SJSA1 (cell line): ENCODE data around the gene PLA2G2C. TPM values are rescaled to one million over a fixed set of nuclear protein-coding genes. Genes with fewer than 3 reads are reported as not detected.
"Not testable (repeated sequence)": the region's sequence is repeated elsewhere in the genome, so short reads cannot be mapped to it uniquely, and the experiment has no call there.

ENCODE experiments used
- DNase-seq, 2 experiments: peaks; one replicate each; pipeline ENCODE4 v3.0.0-alpha.2; 2015 to 2020; ENCODE audit warnings: low spot score in 2 of 2, low read depth in 1 of 2
- H3K27ac ChIP-seq: fragments of 250-450 bp; sonication (Bioruptor Pico); 2 replicates; pipeline ENCODE4 v1.5.1; 2020; ENCODE audit warnings: mild to moderate bottlenecking, moderate library complexity
- H3K27me3 ChIP-seq: fragments of 250-450 bp; sonication (Bioruptor Pico); replicated peaks from 2 replicates; pipeline ENCODE4 v1.5.1; 2020; ENCODE audit warnings: mild to moderate bottlenecking, moderate library complexity
- H3K36me3 ChIP-seq: fragments of 250-450 bp; sonication (Bioruptor Pico); 2 replicates; pipeline ENCODE4 v1.5.1; 2020; ENCODE audit warnings: mild to moderate bottlenecking
- H3K4me1 ChIP-seq: fragments of 250-450 bp; sonication (Bioruptor Pico); replicated peaks from 2 replicates; pipeline ENCODE4 v1.6.1; 2021; ENCODE audit warnings: mild to moderate bottlenecking
- H3K4me3 ChIP-seq: fragments of 250-450 bp; sonication (Bioruptor Pico); 2 replicates; pipeline ENCODE4 v1.5.1; 2020; ENCODE audit warnings: mild to moderate bottlenecking
- H3K9me3 ChIP-seq: fragments of 250-450 bp; sonication (Bioruptor Pico); replicated peaks from 2 replicates; pipeline ENCODE4 v1.5.1; 2020; ENCODE audit warnings: mild to moderate bottlenecking
- total RNA-seq: library from RNA; depleted of rRNA; stranded (reverse); fragments of >200 nt; shearing (Covaris generic); gene quantifications from 2 replicates; pipeline ENCODE4 v1.2.3, GENCODE V29; 2014; rRNA removed

PLA2G2C gene, protein sequence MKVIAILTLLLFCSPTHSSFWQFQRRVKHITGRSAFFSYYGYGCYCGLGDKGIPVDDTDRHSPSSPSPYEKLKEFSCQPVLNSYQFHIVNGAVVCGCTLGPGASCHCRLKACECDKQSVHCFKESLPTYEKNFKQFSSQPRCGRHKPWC
- total RNA-seq = not detected in 2 replicates

DNA sequence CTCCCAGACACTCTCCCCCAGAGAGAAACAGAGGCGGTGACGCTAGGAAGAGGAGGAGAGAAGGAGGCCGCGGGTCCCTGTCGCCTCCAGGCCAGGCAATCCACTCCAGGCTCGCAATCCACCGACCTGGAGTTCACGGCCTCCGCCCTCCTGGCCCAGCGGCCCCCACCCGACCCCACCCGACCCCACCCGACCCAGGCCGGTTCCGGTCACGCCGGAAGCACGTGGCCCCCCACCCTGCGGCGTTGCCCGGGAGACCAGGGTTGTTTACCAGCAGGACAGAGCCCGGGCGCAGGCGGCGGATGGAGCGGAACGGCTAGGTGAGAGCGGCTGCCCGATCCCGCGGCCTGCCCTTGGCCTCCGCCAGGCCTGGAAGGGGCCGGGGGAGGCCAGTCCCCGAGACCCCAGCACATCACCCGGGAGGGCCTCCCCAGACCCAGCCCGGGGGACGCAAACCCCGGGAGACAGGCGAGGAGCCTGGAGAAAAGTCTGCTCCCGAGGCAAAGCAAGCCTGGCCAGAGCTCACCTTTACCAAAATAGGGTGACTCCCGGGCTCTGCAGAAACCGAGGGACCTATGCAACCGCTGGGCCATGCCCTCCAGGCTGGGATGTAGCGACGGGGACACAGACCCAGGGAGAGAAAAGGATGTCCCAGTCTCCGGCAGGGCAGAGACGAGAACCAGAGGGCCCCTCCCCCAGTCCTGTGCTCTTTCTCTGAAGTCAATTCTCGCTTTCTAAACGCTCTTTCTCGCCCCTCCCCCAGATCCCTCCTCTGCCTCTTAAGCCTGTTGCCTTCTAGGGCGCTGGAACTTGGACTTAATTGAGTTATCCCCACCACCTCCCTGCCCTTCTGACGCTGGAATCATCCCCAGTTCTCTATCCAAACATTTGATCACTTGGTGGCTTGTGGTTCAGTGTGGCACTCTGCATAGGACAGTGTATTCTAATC is at the start of gene PLA2G2C, which contains the start of gene UBXN10:
PLA2G2C (minus strand) TSS at position 685 of the 949 bp plus-strand sequence. CDS start 9,155 bp downstream, outside the sequence.
UBXN10 (plus strand) TSS at position 263 of the 949 bp plus-strand sequence. CDS start 4,466 bp downstream, outside the sequence.
- Histone ChIP-seq H3K4me1 (no peaks in the 10 kb centered on the region), H3K27me3 (peaks cover 60% of the 10 kb centered on the region), H3K36me3 (no peaks in the 10 kb centered on the region), H3K4me3 (no peak within 1 kb of the TSS), H3K27ac (no peak within 1 kb of the TSS), H3K9me3 (no peaks in the 10 kb centered on the region)
- DNase-seq = no peak

DNA sequence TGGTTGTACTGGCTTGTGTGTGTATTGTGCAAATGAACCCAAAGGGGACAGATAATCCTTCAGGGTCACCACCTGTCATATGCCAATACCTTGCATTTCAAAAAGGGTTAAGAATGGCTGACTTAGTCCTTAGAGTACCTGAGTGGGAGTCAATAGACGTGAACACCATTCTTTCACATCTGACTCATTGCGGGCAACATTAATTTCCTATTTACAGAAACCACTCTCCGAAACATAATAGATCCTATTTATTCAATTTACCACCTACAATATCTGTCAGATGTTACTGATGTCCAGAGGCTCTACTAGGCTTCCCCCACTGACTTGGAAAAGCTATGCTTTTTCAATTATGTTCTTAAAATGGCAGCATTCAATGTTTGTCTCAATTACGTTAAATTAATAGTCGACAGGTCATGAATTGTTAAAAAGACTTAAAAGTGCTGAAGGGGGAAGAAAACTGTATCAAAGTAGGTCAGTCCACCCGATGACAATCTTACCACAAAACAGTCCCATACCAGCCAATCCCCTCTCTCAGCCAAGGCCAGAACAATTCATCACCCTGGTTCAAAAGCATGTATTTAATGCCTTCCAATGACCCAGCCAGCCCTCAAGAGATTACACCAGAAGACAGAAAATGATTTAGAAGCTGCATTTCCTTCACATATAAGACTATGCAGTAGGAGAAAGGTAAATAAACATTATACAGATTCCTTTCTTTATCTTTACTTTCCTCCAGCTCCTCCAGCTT is 48.6 kb upstream of the PLA2G2C start:
- Histone ChIP-seq H3K27me3 (no peaks in the 10 kb centered on the region), H3K4me3 (no peak overlapping the region), H3K4me1 (no peaks in the 10 kb centered on the region), H3K36me3 (no peaks in the 10 kb centered on the region), H3K27ac (no peak overlapping the region), H3K9me3 (no peaks in the 10 kb centered on the region)
- no peak for DNase-seq

DNA sequence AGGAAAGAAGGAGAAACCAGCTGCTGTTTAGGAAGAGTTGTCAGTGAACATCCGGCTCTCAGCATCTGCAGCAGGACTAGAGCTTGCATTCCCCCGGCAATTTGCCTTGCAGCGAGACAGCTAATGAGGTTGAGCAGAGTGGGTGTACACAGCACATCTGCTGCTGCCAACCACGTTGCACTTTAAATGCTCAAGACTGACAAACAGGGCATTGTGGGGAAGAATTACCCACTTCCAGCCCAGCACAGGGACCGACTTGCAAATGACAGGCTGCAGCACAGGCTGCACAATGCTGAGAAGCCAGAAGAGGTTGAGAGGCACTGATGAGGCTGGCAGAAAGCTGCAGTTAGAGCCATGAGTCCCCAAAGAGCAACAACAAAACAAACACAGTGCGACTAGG is 47.5 kb upstream of the PLA2G2C start:
- no peaks in the 10 kb centered on the region for H3K9me3 ChIP-seq
- no peaks in the 10 kb centered on the region for H3K27me3 ChIP-seq
- DNase-seq = no peak
- no peaks in the 10 kb centered on the region for H3K36me3 ChIP-seq
- no peak overlapping the region for H3K27ac ChIP-seq
- no peak overlapping the region for H3K4me3 ChIP-seq
- no peaks in the 10 kb centered on the region for H3K4me1 ChIP-seq

DNA sequence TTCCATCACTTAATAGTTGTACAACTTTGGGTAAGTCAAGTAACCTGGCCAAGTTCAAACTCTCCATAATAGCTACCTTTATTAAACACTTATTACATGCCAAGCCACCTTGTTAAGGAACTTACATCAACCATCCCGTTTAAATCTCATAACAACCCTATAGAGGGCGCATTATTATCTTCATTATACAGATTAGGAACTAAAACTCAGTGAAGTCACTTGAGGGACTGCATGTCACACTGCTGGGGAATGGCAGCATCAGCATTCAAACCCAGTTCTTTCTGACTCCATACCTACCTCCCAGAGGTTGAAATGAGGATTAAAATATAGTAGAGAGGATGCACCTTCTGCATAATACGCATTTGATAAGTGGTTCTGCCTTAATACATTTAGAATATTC is 47.1 kb upstream of the PLA2G2C start:
- Histone ChIP-seq H3K4me3 (no peak overlapping the region), H3K27ac (no peak overlapping the region), H3K4me1 (no peaks in the 10 kb centered on the region), H3K9me3 (no peaks in the 10 kb centered on the region), H3K36me3 (no peaks in the 10 kb centered on the region), H3K27me3 (no peaks in the 10 kb centered on the region)
- peak in 1 of 2 experiments; percentile 21 for DNase-seq

DNA sequence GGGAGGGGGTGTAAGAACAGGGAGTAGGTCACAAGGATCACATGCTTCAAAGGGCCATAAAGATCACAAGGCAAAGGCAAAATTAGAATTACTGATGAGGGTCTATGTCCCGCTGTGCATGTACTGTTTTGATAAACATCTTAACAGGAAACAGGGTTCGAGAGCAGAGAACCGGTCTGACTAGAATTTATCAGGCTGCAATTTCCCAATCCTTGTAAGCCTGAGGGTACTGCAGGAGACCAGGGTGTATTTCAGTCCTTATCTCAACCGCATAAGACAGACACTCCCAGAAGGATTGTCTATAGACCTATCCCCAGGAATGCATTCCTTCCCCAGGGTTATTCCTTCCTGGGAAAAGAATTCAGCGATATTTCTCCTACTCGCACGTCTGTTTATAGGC is 46.2 kb upstream of the PLA2G2C start:
- H3K27me3 ChIP-seq, H3K9me3 ChIP-seq, H3K4me3 ChIP-seq, H3K36me3 ChIP-seq, H3K4me1 ChIP-seq, H3K27ac ChIP-seq, DNase-seq: not testable (repeated sequence)

DNA sequence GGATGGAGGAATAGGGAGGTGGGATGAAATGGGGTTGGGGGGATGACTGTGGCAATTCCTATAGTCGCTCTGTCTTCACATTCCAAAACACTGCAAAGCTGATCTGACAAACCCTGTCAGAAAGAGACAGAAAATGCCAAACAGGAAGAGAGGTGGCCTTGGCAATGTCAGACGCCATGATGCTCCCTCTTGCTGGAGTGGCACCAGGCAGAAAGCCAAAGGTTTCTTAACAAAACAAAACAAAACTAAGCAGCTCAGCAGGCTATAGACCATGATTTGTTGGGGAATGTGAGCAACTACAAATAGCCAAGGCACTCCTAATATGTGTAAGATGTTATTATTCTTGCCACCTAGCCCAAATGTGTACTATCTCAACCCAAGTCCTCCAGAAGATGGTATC is 42.9 kb upstream of the PLA2G2C start:
- H3K4me1 ChIP-seq = no peaks in the 10 kb centered on the region
- no peak for DNase-seq
- H3K4me3 ChIP-seq = no peak overlapping the region
- H3K9me3 ChIP-seq = no peaks in the 10 kb centered on the region
- H3K27me3 ChIP-seq = peaks cover 8% of the 10 kb centered on the region
- H3K27ac ChIP-seq = no peak overlapping the region
- H3K36me3 ChIP-seq = no peaks in the 10 kb centered on the region

DNA sequence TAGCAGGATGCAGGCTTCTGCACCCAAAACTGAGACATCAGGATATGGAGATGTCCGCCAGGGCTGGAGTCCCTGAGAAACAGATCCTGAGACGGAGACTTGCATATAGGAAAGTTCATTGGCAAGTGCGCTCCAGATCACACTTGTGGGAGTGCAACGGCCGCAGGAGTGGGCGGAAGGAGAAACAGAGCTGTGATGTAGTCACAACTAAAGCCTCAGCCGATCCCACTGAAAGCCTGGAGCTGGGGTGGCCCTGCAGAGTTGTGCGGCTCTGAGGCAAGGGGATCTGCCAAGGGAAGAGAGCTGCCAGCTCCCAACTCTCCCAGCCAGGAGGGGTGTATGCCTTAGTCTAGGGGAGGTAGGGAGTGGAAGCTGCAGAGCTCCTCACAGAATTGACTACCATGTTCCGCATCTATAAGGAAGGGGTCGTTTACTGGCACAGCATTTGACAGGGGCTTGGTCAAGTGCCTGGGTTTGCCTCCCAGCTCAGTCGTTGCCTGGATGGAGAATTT is 42.1 kb upstream of the PLA2G2C start:
- Histone ChIP-seq H3K4me3 (no peak overlapping the region), H3K36me3 (no peaks in the 10 kb centered on the region), H3K27ac (no peak overlapping the region), H3K27me3 (peaks cover 8% of the 10 kb centered on the region), H3K9me3 (no peaks in the 10 kb centered on the region), H3K4me1 (no peaks in the 10 kb centered on the region)
- DNase-seq = no peak

DNA sequence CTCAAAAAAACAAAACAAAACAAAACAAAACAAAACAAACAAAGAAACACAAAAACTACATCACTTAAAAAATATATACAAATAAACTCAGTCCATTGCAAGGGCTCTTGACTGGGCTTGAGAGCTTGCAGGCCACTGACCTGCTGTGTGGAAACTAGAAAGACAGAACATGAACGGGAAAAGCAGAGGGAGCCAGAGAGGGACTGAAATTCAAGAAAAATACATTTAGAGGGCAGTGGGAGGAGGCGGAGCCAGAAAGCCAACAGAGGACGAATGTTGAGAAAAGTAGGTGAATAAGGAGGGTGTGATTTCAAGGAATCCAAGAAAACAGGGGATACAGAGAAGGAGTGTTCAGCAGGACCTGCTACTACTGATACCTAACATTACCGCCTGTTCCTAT is 41.4 kb upstream of the PLA2G2C start:
- H3K27ac ChIP-seq = no peak overlapping the region
- no peak overlapping the region for H3K4me3 ChIP-seq
- no peaks in the 10 kb centered on the region for H3K4me1 ChIP-seq
- no peak for DNase-seq
- no peaks in the 10 kb centered on the region for H3K9me3 ChIP-seq
- peaks cover 8% of the 10 kb centered on the region for H3K27me3 ChIP-seq
- no peaks in the 10 kb centered on the region for H3K36me3 ChIP-seq

DNA sequence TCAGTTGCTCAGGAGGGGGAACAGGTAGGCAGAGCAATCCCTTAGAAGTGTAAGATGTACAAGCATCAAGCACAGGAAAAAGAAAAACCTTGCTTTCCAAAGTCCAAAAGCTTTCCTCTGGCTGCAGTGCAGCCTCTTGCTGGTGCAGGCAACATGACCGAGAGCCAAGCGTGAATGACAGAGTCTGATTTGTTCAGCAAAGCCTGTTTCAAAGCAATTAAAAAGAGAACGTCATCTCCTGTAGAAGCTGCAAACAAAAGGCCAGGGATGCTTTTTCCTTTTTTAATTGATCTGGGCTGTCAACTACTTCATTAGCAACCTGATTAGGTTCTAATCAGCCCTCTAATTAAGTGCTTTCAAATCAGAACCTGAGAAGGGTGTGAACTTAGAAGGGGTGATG is 38.2 kb upstream of the PLA2G2C start:
- Histone ChIP-seq H3K4me1 (no peaks in the 10 kb centered on the region), H3K27me3 (peaks cover 11% of the 10 kb centered on the region), H3K27ac (no peak overlapping the region), H3K4me3 (no peak overlapping the region), H3K9me3 (no peaks in the 10 kb centered on the region), H3K36me3 (no peaks in the 10 kb centered on the region)
- DNase-seq = no peak

DNA sequence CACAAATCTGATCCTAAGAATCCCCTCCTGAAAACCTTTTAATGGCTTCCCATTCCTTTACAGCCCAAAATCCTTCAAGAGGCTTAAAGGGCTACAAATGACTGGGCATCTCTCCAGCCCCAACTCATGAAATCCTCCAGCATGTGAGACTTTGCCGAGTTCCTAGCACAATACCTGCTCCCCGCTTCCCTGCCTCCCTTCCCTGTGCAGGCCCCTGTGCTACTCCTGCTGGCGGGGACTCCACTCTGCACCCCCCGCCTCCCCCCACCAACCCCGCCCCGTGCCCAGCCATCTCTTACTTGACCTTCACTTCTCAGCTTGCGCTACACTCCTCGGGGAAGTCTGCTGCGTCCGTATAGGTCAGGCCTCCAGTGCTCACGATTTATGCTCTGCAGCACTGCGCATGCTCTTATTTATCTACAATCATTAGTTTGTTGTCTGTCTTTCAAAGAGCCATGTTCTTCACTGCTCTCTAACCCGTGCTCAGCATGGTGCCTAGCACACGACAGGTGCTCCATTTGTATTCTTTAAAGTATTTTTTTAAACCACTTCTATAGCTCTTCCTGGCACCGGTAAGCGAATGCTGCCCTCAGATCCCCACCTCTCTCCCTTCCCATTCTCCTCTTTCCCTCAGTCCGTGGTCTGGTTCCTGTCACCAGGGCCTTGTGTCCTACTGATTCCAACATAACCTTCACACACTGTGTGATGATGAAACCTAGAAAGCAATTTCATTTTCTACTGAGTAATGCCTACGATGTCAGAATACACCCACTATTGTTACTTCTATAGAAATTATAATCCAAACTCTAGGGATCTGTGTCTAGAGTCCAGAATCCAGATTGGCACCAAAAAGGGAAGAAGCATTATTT is 37.5 kb upstream of the PLA2G2C start:
- no peak overlapping the region for H3K4me3 ChIP-seq
- no peak overlapping the region for H3K27ac ChIP-seq
- H3K4me1 ChIP-seq = no peaks in the 10 kb centered on the region
- H3K27me3 ChIP-seq = peaks cover 11% of the 10 kb centered on the region
- DNase-seq = no peak
- no peaks in the 10 kb centered on the region for H3K9me3 ChIP-seq
- no peaks in the 10 kb centered on the region for H3K36me3 ChIP-seq

DNA sequence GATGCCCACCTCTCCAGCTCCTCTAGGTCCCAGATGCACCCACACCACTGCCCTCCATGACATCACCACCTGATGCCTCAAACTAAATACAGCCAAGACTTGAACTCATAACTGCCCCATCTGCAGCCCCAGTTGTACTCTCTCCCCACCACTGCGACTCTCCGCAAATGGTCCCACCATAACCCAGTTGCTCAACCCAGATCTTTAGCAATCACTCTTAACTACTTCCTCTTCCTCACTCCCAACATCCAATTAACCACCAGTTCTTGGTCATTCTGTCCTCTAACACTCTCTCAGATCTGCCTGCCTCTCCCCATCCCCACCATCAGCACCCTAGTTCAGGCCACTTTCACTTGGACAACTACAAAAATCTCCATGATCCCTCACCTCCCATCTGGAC is 36.8 kb upstream of the PLA2G2C start:
- Histone ChIP-seq H3K27ac (no peak overlapping the region), H3K4me1 (no peaks in the 10 kb centered on the region), H3K4me3 (no peak overlapping the region), H3K27me3 (peaks cover 11% of the 10 kb centered on the region), H3K36me3 (no peaks in the 10 kb centered on the region), H3K9me3 (no peaks in the 10 kb centered on the region)
- DNase-seq = no peak

DNA sequence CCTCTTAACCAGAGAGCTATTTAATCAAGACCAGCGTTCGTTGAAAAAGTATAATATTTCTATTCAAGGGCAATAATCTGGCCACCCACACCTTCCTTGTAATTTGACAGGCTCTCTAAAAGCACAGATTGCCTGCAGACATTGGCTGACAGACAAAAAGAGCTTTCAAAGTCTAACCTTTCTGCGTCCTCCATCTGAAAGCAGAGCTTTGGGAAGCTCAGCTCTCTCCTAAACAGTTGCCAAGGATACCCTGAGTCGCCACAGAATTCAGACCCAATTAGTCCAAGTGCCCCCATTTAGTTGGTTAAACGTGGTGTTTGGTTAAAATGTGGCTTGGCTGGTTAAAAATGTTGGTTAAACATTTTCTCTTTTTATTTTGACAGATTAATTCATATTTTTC is 33.7 kb upstream of the PLA2G2C start:
- Histone ChIP-seq H3K36me3 (no peaks in the 10 kb centered on the region), H3K9me3 (peaks cover 4% of the 10 kb centered on the region; the same call in 1 of the 2 replicates), H3K4me1 (no peaks in the 10 kb centered on the region), H3K27me3 (peaks cover 4% of the 10 kb centered on the region), H3K4me3 (no peak overlapping the region), H3K27ac (no peak overlapping the region)
- DNase-seq = no peak

DNA sequence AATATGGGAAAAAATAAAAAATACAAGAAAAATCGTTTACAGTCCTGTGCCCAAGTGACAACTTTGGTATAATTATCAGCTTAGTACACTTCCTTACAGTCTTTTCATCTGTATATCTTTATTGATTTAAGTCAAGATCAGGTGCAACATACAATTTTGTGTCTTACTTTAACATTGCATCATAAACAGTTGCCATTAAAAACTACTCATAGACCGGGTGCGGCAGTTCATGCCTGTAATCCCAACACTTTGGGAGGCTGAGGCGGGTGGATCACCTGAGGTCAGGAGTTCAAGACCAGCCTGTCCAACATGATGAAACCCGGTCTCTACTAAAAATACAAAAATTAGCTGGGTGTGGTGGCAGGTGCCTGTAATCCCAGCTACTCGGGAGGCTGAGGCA is 32.7 kb upstream of the PLA2G2C start:
- H3K4me1 ChIP-seq, H3K9me3 ChIP-seq, H3K4me3 ChIP-seq, H3K36me3 ChIP-seq, DNase-seq, H3K27ac ChIP-seq: not testable (repeated sequence)
- H3K27me3 ChIP-seq = peaks cover 14% of the 10 kb centered on the region
